ENCODE data around the gene COL23A1. TPM values are rescaled to one million over a fixed set of nuclear protein-coding genes. Genes with fewer than 3 reads are reported as not detected.

Gene COL23A1
- total and polyA plus RNA-seq, 2 donors = 0.87 to 0.90 TPM

- 79% methylated on average over 11 of the region's 11 CpGs for WGBS
- H3K27ac ChIP-seq (ENCODE audit: low read depth) = no peak overlapping the region
These were observed 32.8 kb downstream of the COL23A1 start for GRCh38 chr5:178557416-178557815.

DNA sequence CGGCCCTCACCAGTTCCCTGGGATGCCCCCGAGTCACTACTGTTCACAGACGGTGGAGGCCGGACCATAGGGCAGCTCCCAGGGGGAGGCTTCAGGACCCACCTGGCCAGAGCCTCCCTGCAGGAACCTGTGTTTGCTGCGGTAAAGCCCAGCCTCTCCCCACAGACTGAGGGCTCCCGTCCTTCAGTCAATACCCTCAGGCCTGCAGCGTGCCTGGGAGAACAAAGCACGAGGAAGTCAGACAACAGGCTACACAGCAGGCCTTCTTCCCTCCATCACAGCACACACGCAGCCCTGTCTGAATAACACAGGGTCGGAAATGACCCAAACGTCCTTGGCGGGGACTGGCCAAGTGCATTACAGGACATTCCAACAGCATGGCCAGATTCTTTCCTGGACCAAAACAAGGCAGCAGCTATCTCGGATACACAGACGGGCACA lies 34.4 kb downstream of the COL23A1 start:
- Histone ChIP-seq H3K36me3 (ENCODE audit: insufficient read depth) (no peaks in the 10 kb centered on the region), H3K4me1 (ENCODE audit: insufficient read depth) (no peaks in the 10 kb centered on the region), H3K27ac (ENCODE audit: low read depth) (no peak overlapping the region), H3K4me3 (ENCODE audit: low read depth, low read length) (no peak overlapping the region)
- WGBS = 88% methylated on average over 14 of the region's 14 CpGs
- DNase-seq (ENCODE audit: extremely low spot score) = no peak

More at GRCh38 chr5:178557416-178557815, 32.8 kb downstream of the COL23A1 start:
- Histone ChIP-seq H3K4me3 (ENCODE audit: low read depth, low read length) (no peak overlapping the region), H3K36me3 (ENCODE audit: insufficient read depth) (no peaks in the 10 kb centered on the region), H3K4me1 (ENCODE audit: insufficient read depth) (no peaks in the 10 kb centered on the region)
- no peak for DNase-seq (ENCODE audit: extremely low spot score)

GRCh38 chr5:178555005-178555404 lies 35.2 kb downstream of the COL23A1 start:
- H3K4me1 ChIP-seq (ENCODE audit: insufficient read depth) = no peaks in the 10 kb centered on the region
- H3K36me3 ChIP-seq (ENCODE audit: insufficient read depth) = no peaks in the 10 kb centered on the region
- H3K4me3 ChIP-seq (ENCODE audit: low read depth, low read length) = no peak overlapping the region
- no peak for DNase-seq (ENCODE audit: extremely low spot score)
- no peak overlapping the region for H3K27ac ChIP-seq (ENCODE audit: low read depth)
- 90% methylated on average over 7 of the region's 7 CpGs for WGBS

DNA sequence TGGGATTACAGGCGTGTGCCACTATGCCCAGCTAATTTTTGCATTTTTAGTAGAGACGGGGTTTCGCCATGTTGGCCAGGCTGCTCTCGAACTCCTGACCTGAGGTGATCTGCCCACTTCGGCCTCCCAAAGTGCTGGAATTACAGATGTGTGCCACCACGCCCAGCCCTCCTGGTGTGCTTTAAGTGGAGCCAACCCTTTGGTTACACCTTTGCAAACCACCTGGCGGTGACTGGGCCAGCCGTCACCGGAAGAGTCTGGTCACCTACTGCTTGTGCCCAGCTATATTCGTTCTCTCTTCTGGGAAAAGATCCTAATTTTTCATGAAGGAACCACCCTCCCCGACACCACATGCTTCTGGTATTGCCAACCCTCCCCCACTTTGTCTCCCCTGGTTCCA lies 35.9 kb downstream of the COL23A1 start:
- WGBS = 96% methylated on average over 11 of the region's 11 CpGs
- Histone ChIP-seq H3K4me1 (ENCODE audit: insufficient read depth) (no peaks in the 10 kb centered on the region), H3K36me3 (ENCODE audit: insufficient read depth) (no peaks in the 10 kb centered on the region), H3K4me3 (ENCODE audit: low read depth, low read length) (no peak overlapping the region), H3K27ac (ENCODE audit: low read depth) (no peak overlapping the region)
- DNase-seq (ENCODE audit: extremely low spot score) = no peak

DNA sequence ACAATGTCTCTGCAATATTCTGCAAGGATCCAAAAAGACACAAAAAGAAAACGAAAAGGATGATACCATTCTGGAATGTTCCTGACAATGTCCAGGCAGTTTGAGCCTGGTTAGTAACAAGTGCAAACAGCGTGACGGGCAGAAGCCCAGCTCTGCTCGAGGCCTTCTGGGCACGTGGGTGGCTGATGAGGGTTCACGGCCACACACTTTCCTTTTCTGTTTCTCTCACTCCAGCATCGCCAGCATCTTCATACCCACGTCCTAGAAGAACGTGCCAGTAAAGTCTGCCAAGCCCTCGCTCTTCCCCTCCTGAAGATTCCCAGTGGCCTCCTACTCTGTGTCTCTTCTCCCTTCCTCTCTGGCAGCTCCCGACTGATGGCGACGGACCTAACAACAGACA lies 36.7 kb downstream of the COL23A1 start:
- H3K27ac ChIP-seq (ENCODE audit: low read depth) = no peak overlapping the region

DNA sequence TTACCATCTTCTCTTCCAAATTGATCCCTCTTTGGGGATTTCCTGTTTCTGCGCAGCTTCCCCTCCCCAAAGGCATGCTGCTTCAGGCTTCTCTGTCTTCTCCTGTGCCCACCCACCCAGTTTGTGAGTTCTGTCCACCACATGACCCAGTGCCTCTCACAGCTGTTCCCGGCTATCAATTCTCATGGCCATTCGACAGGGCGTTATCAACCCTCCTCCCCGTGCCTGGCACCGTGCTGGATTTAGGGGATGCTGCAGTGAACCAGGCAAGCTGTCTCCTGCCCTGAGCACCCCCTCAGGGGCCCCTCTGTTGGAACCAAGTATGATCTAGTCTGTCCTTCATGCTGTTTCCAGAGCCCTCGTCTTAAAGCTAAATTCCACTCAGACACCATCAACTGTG lies 38.7 kb downstream of the COL23A1 start:
- WGBS = 75% methylated on average over 7 of the region's 7 CpGs
- H3K36me3 ChIP-seq (ENCODE audit: insufficient read depth) = no peaks in the 10 kb centered on the region
- DNase-seq (ENCODE audit: extremely low spot score) = no peak
- no peak overlapping the region for H3K27ac ChIP-seq (ENCODE audit: low read depth)
- H3K4me3 ChIP-seq (ENCODE audit: low read depth, low read length) = no peak overlapping the region
- no peaks in the 10 kb centered on the region for H3K4me1 ChIP-seq (ENCODE audit: insufficient read depth)

More for the DNA sequence above, 36.7 kb downstream of the COL23A1 start:
- Histone ChIP-seq H3K4me1 (ENCODE audit: insufficient read depth) (no peaks in the 10 kb centered on the region), H3K4me3 (ENCODE audit: low read depth, low read length) (no peak overlapping the region), H3K36me3 (ENCODE audit: insufficient read depth) (no peaks in the 10 kb centered on the region)
- WGBS = 73% methylated on average over 13 of the region's 13 CpGs
- DNase-seq (ENCODE audit: extremely low spot score) = no peak

GRCh38 chr5:178551059-178551458 lies 39.1 kb downstream of the COL23A1 start:
- Histone ChIP-seq H3K27ac (ENCODE audit: low read depth) (no peak overlapping the region), H3K4me1 (ENCODE audit: insufficient read depth) (no peaks in the 10 kb centered on the region), H3K36me3 (ENCODE audit: insufficient read depth) (no peaks in the 10 kb centered on the region), H3K4me3 (ENCODE audit: low read depth, low read length) (no peak overlapping the region)
- DNase-seq (ENCODE audit: extremely low spot score) = no peak

GRCh38 chr5:178548746-178549145 lies 41.4 kb downstream of the COL23A1 start:
- DNase-seq (ENCODE audit: extremely low spot score) = no peak

DNA sequence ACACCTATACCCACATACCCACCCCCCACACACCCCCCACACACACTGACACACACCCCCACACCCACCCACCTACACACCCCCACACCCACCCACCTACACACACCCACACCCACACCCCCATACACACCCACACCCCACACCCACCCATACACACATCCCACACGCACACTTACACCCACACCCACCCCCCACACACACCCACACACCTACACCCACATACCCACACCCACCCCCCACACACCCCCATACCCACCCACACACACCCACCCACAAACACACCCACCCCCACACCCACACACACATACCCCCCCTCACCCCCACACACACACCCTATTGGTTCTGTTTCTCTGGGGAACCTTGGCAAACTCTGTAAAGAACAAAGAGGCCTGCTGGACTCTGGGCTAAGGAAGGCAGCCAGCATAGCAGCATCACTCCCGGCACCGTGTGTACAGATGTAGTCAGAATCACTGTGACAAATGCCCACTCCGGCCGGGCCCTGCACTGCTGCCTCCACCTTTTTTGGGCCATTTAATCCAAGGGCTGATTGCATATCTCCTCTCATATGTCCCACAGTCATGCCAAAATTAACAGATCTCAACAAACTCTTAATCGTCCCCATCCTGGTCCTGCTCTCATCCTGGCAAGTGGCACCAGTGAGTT lies 42.3 kb downstream of the COL23A1 start:
- Histone ChIP-seq H3K4me1 (ENCODE audit: insufficient read depth) (no peaks in the 10 kb centered on the region), H3K4me3 (ENCODE audit: low read depth, low read length) (no peak overlapping the region), H3K36me3 (ENCODE audit: insufficient read depth) (no peaks in the 10 kb centered on the region), H3K27ac (ENCODE audit: low read depth) (no peak overlapping the region)
- 75% methylated on average over 6 of the region's 6 CpGs for WGBS
- no peak for DNase-seq (ENCODE audit: extremely low spot score)

More at GRCh38 chr5:178548746-178549145, 41.4 kb downstream of the COL23A1 start:
- no peaks in the 10 kb centered on the region for H3K36me3 ChIP-seq (ENCODE audit: insufficient read depth)
- WGBS = 83% methylated on average over 9 of the region's 9 CpGs
- no peak overlapping the region for H3K27ac ChIP-seq (ENCODE audit: low read depth)
- no peak overlapping the region for H3K4me3 ChIP-seq (ENCODE audit: low read depth, low read length)
- H3K4me1 ChIP-seq (ENCODE audit: insufficient read depth) = no peaks in the 10 kb centered on the region

- no peak for DNase-seq (ENCODE audit: extremely low spot score)
These were observed 43.0 kb downstream of the COL23A1 start for GRCh38 chr5:178547052-178547666.

DNA sequence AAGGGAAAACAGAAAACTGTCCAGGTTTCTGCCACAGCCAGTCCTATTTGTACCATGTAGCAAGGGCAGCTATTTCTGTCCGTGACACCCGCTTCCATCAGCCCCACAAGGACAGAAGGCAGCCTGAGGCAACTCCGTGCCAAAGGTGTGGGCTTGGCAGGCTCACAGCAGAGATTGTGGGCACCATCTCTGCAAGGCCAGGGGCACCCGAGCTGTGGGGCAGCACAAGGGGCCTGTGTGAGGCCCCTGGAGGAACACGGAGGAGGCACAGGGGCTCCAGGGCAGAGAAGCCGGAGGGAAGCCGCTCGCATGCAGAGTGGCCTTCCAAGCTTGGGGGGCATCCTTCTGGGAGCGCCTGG lies 43.5 kb downstream of the COL23A1 start:
- no peaks in the 10 kb centered on the region for H3K36me3 ChIP-seq (ENCODE audit: insufficient read depth)
- no peak overlapping the region for H3K27ac ChIP-seq (ENCODE audit: low read depth)
- DNase-seq (ENCODE audit: extremely low spot score) = no peak
- H3K4me1 ChIP-seq (ENCODE audit: insufficient read depth) = no peaks in the 10 kb centered on the region
- H3K4me3 ChIP-seq (ENCODE audit: low read depth, low read length) = no peak overlapping the region
- 92% methylated on average over 9 of the region's 9 CpGs for WGBS

More at GRCh38 chr5:178547052-178547666, 43.0 kb downstream of the COL23A1 start:
- no peaks in the 10 kb centered on the region for H3K4me1 ChIP-seq (ENCODE audit: insufficient read depth)
- 85% methylated on average over 12 of the region's 12 CpGs for WGBS
- H3K36me3 ChIP-seq (ENCODE audit: insufficient read depth) = no peaks in the 10 kb centered on the region
- H3K27ac ChIP-seq (ENCODE audit: low read depth) = no peak overlapping the region
- no peak overlapping the region for H3K4me3 ChIP-seq (ENCODE audit: low read depth, low read length)

- WGBS = 94% methylated on average over 16 of the region's 16 CpGs
- Histone ChIP-seq H3K27ac (ENCODE audit: low read depth) (no peak overlapping the region), H3K36me3 (ENCODE audit: insufficient read depth) (no peaks in the 10 kb centered on the region), H3K4me3 (ENCODE audit: low read depth, low read length) (no peak overlapping the region), H3K4me1 (ENCODE audit: insufficient read depth) (no peaks in the 10 kb centered on the region)
- DNase-seq (ENCODE audit: extremely low spot score) = no peak
These were observed 44.1 kb downstream of the COL23A1 start for GRCh38 chr5:178545941-178546674.

DNA sequence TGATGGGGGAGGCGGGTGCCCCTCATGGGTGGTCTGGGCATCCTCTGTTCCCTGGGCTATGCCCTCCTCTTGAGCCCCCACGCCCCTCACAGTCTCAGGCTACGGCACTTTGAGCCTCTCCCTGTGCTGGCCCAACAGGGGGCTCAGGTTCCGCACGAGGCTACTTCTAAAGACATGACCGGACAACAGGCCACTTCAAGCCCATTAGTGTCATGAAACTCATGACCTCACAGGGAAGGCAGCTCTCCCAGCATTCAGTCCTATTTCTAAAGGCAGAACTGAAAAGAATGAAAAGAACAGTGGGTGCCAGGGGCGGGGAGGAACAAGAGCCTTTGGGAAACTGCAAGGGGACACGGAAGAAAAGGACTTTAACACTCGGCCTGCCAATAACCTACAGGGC lies 45.0 kb downstream of the COL23A1 start:
- Histone ChIP-seq H3K4me1 (ENCODE audit: insufficient read depth) (no peaks in the 10 kb centered on the region), H3K36me3 (ENCODE audit: insufficient read depth) (no peaks in the 10 kb centered on the region), H3K4me3 (ENCODE audit: low read depth, low read length) (no peak overlapping the region), H3K27ac (ENCODE audit: low read depth) (no peak overlapping the region)
- no peak for DNase-seq (ENCODE audit: extremely low spot score)
- WGBS = 91% methylated on average over 9 of the region's 9 CpGs
